OCI-LY7 (cell line): Measurements from ENCODE around the gene SLC14A1. TPM values are rescaled to one million over a fixed set of nuclear protein-coding genes. Genes with fewer than 3 reads are reported as not detected.

ENCODE experiments used
- BruUV-seq: library from RNA; stranded (reverse); fragments of 400-500 nt; replicated peaks from 2 replicates; lab custom pipeline; 2021; lab: Mats Ljungman, UMichigan
- CTCF ChIA-PET: fragments of 300-600 bp; sonication (Branson Sonifier 250); formaldehyde crosslinking; loops from one replicate; lab custom pipeline; 2022; ENCODE audit warnings: antibody characterized with exemption; ENCODE audit not compliant: unreplicated experiment; lab: Charles Lee
- POLR2A ChIA-PET: fragments of 300-600 bp; sonication (Branson Sonifier 250); formaldehyde crosslinking; loops from one replicate; lab custom pipeline; 2022; ENCODE audit warnings: antibody characterized with exemption; lab: Charles Lee
- DNase-seq: peaks from one replicate; pipeline ENCODE4 v3.0.0-alpha.2; 2015; ENCODE audit warnings: low spot score
- H2AFZ ChIP-seq: fragments of 200-600 bp; sonication (generic), shearing (Covaris generic); 2 replicates; pipeline ENCODE4 v1.6.1; 2014; ENCODE audit warnings: mild to moderate bottlenecking, antibody characterized with exemption, low read length, moderate library complexity
- H3K27ac ChIP-seq: fragments of 200-600 bp; sonication (generic); 2 replicates; pipeline ENCODE4 v1.5.1; 2014; ENCODE audit warnings: mixed run types, low read depth, mild to moderate bottlenecking, moderate library complexity, low read length, inconsistent platforms; ENCODE audit not compliant: poor library complexity, severe bottlenecking
- H3K36me3 ChIP-seq: fragments of 200-600 bp; sonication (generic); 2 replicates; pipeline ENCODE4 v1.6.1; 2014; ENCODE audit warnings: mild to moderate bottlenecking, antibody characterized with exemption, low read length, moderate library complexity, mixed read lengths; ENCODE audit not compliant: insufficient read depth
- H3K4me1 ChIP-seq: fragments of 200-600 bp; sonication (generic); 2 replicates; pipeline ENCODE4 v1.5.1; 2014; ENCODE audit warnings: mild to moderate bottlenecking, low read length; ENCODE audit not compliant: insufficient read depth, poor library complexity, severe bottlenecking
- H3K4me2 ChIP-seq: fragments of 200-600 bp; sonication (generic); 2 replicates; pipeline ENCODE4 v1.6.1; 2014; ENCODE audit warnings: mild to moderate bottlenecking, low read length
- H3K4me3 ChIP-seq: fragments of 200-600 bp; sonication (generic); 2 replicates; pipeline ENCODE4 v1.5.1; 2014; ENCODE audit warnings: mild to moderate bottlenecking, low read depth, low read length; ENCODE audit not compliant: poor library complexity, severe bottlenecking
- H3K79me2 ChIP-seq: fragments of 200-600 bp; sonication (generic); 2 replicates; pipeline ENCODE4 v1.6.1; 2016; ENCODE audit warnings: low read depth, mild to moderate bottlenecking, low read length, moderate library complexity, mixed read lengths; ENCODE audit not compliant: insufficient read depth
- H3K9me2 ChIP-seq: fragments of 200-600 bp; sonication (generic); 2 replicates; pipeline ENCODE4 v1.6.1; 2016; ENCODE audit warnings: mild to moderate bottlenecking, low read length, mixed read lengths; ENCODE audit not compliant: insufficient read depth
- H3K9me3 ChIP-seq: fragments of 200-600 bp; sonication (generic); 2 replicates; pipeline ENCODE4 v1.6.1; 2014; ENCODE audit warnings: mild to moderate bottlenecking, mixed run types, low read length, mixed read lengths
- H4K20me1 ChIP-seq: fragments of 200-600 bp; sonication (generic); 2 replicates; pipeline ENCODE4 v1.6.1; 2014; ENCODE audit warnings: mild to moderate bottlenecking, antibody characterized with exemption, low read length, moderate library complexity, mixed read lengths; ENCODE audit not compliant: insufficient read depth
- CTCF ChIP-seq: fragments of 200-600 bp; sonication (generic); conservative IDR thresholded peaks from 2 replicates; pipeline ENCODE4 v1.5.1; 2014; ENCODE audit warnings: mild to moderate bottlenecking, antibody characterized with exemption, low read length, moderate library complexity, mixed read lengths
- EZH2phosphoT487 ChIP-seq: fragments of 200-600 bp; sonication (generic); IDR thresholded peaks from 2 replicates; pipeline ENCODE4 v1.6.1; 2018; ENCODE audit warnings: low read depth, borderline replicate concordance, mild to moderate bottlenecking, mixed run types, antibody characterized with exemption, low read length, moderate library complexity, mixed read lengths
- intact Hi-C: fragments of 100-400 bp; cut with micrococcal nuclease; formaldehyde crosslinking; loops from one replicate; pipeline ENCODE4 v1.10.0; 2022; ENCODE audit not compliant: unreplicated experiment
- total RNA-seq, 2 experiments: library from RNA; depleted of rRNA in 1 of 2; stranded (reverse); fragments of >200 nt in 1 of 2; shearing (Covaris generic) in 1 of 2; gene quantifications; 2 replicates each; pipeline ENCODE4 v1.2.3, GENCODE V29; 2014 to 2022

The SLC14A1 gene
- total RNA-seq, 2 experiments from 2014 or later, result 0.06 TPM; not detected in 1

- H3K27ac ChIP-seq, result no peak overlapping the region
- no peaks in the 10 kb centered on the region for H3K36me3 ChIP-seq
- no TSS peak for BruUV-seq
- no peak for DNase-seq
- intact Hi-C loops, result loop anchor here (2.0 to 10.0 kb wide), 3 partner anchors 86 to 383 kb away; partner anchors contain the start of gene PSTPIP2
- H3K9me2 ChIP-seq, result no peaks in the 10 kb centered on the region
- no peaks in the 10 kb centered on the region for H3K9me3 ChIP-seq
- no peak overlapping the region for H3K4me2 ChIP-seq
- TF ChIP-seq CTCF (no peak), EZH2phosphoT487 (no peak)
- H2AFZ ChIP-seq, result no peak overlapping the region
- CTCF ChIA-PET, result no interaction called here
- POLR2A ChIA-PET, result no interaction called here
- no peaks in the 10 kb centered on the region for H4K20me1 ChIP-seq
- no peaks in the 10 kb centered on the region for H3K79me2 ChIP-seq
- no peak overlapping the region for H3K4me3 ChIP-seq
- no peaks in the 10 kb centered on the region for H3K4me1 ChIP-seq
Observed at GRCh38 chr18:45691816-45692179, 32.2 kb upstream of the SLC14A1 start.

- no peaks in the 10 kb centered on the region for H3K9me2 ChIP-seq
- H3K36me3 ChIP-seq, result no peaks in the 10 kb centered on the region
- ChIA-PET CTCF (no interaction called here), POLR2A (no interaction called here)
- H3K9me3 ChIP-seq, result no peaks in the 10 kb centered on the region
- H4K20me1 ChIP-seq, result no peaks in the 10 kb centered on the region
- no TSS peak for BruUV-seq
- no peak overlapping the region for H3K27ac ChIP-seq
- no peak overlapping the region for H3K4me3 ChIP-seq
- H2AFZ ChIP-seq, result no peak overlapping the region
- no peak overlapping the region for H3K4me2 ChIP-seq
- intact Hi-C loops, result no loop called here
- TF ChIP-seq EZH2phosphoT487 (no peak), CTCF (no peak)
- H3K79me2 ChIP-seq, result no peaks in the 10 kb centered on the region
- no peaks in the 10 kb centered on the region for H3K4me1 ChIP-seq
- no peak for DNase-seq
Observed at GRCh38 chr18:45702708-45703265, 21.2 kb upstream of the SLC14A1 start.

- CTCF ChIA-PET, result no interaction called here
- H3K27ac ChIP-seq, result no peak overlapping the region
- no peaks in the 10 kb centered on the region for H3K9me2 ChIP-seq
- POLR2A ChIA-PET, result no interaction called here
- TF ChIP-seq CTCF, result no peak
- TF ChIP-seq EZH2phosphoT487, result no peak
- no peaks in the 10 kb centered on the region for H3K4me1 ChIP-seq
- intact Hi-C loops, result no loop called here
- H2AFZ ChIP-seq, result no peak overlapping the region
- H3K4me3 ChIP-seq, result no peak overlapping the region
- no TSS peak for BruUV-seq
- H3K9me3 ChIP-seq, result no peaks in the 10 kb centered on the region
- DNase-seq, result no peak
- H3K79me2 ChIP-seq, result no peaks in the 10 kb centered on the region
- no peak overlapping the region for H3K4me2 ChIP-seq
- no peaks in the 10 kb centered on the region for H4K20me1 ChIP-seq
- H3K36me3 ChIP-seq, result no peaks in the 10 kb centered on the region
Observed at GRCh38 chr18:45708831-45709230, 15.2 kb upstream of the SLC14A1 start.
